GM10248 (cell line): ENCODE results near the gene KRT86.

Experiments
- CTCF ChIA-PET: fragments of 300-600 bp; sonication (Branson Sonifier 250); formaldehyde crosslinking; extraction: SDS; loops from one replicate; lab custom pipeline; 2021; ENCODE audit warnings: antibody characterized with exemption; lab: Yijun Ruan, JAX
- POLR2A ChIA-PET: fragments of 350-650 bp; sonication (Branson Sonifier 250); formaldehyde crosslinking; extraction: SDS; loops from one replicate; lab custom pipeline; 2020; ENCODE audit warnings: antibody characterized with exemption; lab: Yijun Ruan, JAX
- DNase-seq: peaks from one replicate; pipeline ENCODE4 v3.0.0; 2012; ENCODE audit errors: extremely low spot score
- TF ChIP-seq, protein P1 (sequence below): IDR thresholded peaks from 2 replicates; pipeline ENCODE4 v1.5.1; 2012; ENCODE audit warnings: mild to moderate bottlenecking, low read depth; ENCODE audit errors: extremely low read depth, missing control alignments, control extremely low read depth

Gene KRT86

GRCh38 chr12:52267266-52267665 lies 7.2 kb upstream of the KRT86 start:
- CTCF ChIA-PET, result interaction anchor here (0.8 to 10.1 kb wide), 4 partner anchors 11 to 242 kb away, joined by 3 to 89 read pairs (median 4); no protein-coding TSS in a partner anchor
- TF ChIP-seq, protein P1, sequence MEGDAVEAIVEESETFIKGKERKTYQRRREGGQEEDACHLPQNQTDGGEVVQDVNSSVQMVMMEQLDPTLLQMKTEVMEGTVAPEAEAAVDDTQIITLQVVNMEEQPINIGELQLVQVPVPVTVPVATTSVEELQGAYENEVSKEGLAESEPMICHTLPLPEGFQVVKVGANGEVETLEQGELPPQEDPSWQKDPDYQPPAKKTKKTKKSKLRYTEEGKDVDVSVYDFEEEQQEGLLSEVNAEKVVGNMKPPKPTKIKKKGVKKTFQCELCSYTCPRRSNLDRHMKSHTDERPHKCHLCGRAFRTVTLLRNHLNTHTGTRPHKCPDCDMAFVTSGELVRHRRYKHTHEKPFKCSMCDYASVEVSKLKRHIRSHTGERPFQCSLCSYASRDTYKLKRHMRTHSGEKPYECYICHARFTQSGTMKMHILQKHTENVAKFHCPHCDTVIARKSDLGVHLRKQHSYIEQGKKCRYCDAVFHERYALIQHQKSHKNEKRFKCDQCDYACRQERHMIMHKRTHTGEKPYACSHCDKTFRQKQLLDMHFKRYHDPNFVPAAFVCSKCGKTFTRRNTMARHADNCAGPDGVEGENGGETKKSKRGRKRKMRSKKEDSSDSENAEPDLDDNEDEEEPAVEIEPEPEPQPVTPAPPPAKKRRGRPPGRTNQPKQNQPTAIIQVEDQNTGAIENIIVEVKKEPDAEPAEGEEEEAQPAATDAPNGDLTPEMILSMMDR, result no peak
- POLR2A ChIA-PET, result no interaction called here
- DNase-seq, result no peak

GRCh38 chr12:52267699-52268098 lies 6.7 kb upstream of the KRT86 start:
- CTCF ChIA-PET, result interaction anchor here (1.1 to 10.1 kb wide), 3 partner anchors 11 to 54 kb away, joined by 3 to 89 read pairs (median 5); no protein-coding TSS in a partner anchor
- POLR2A ChIA-PET, result no interaction called here
- TF ChIP-seq, protein P1, result no peak
- DNase-seq, result no peak

GRCh38 chr12:52268212-52268611 lies 6.2 kb upstream of the KRT86 start:
- ChIA-PET CTCF (interaction anchor here (1.1 to 10.1 kb wide), 3 partner anchors 10 to 24 kb away, joined by 3 to 89 read pairs (median 3); no protein-coding TSS in a partner anchor), POLR2A (no interaction called here)
- no peak for DNase-seq
- TF ChIP-seq, protein P1, result no peak

DNA sequence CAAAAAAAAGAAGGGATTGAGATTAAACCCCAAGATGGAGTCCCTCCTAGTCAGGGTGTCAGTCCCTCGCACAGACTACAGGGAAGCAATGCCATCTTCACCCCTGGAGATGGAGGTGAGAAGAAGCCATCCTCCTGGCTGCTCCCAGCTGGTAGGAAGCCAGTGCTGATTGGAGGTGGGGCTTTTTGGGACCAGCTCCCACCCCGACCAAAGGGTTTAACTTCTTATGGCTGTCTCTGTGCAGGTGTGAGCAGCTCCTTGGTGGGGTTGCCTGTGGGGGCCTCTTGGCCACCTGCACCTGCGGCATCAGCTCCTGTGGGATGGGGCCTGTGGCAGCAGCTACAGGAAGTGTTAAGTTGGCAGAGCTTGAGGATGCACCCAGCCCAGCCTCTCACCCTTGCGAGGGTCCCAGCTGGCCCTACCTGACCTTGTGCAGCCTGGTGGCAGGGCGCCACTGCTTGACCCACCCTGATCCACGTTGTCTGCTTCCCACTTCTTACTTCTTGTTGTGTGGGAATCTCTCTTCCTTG lies 3.8 kb upstream of the KRT86 start:
- POLR2A ChIA-PET, result no interaction called here
- TF ChIP-seq, protein P1, result no peak
- DNase-seq, result no peak
- CTCF ChIA-PET, result interaction anchor here (0.9 to 10.1 kb wide), 5 partner anchors 8 to 114 kb away, joined by 3 to 89 read pairs (median 3); no protein-coding TSS in a partner anchor

DNA sequence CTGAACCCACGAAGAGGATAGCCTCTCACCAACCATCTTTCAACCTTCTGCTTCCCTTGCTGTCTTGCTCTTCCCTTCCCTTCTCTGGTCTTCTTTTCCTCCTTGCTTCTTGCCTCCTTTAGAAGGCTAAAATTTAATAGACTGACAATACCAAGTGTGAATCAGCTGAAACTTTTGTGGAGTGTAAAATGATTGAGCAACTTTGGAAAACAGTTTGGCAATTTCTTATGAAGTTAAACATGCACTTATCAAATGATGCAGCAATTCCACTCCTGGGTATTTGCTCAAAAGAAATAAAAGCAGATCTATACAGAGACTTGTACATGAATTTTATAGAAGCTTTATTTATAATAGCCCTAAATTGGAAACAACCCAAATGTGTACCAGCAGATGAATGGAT lies 3.3 kb upstream of the KRT86 start:
- DNase-seq, result no peak
- POLR2A ChIA-PET, result no interaction called here
- CTCF ChIA-PET, result interaction anchor here (1.1 to 10.1 kb wide), 3 partner anchors 7 to 96 kb away, joined by 3 to 89 read pairs (median 5); no protein-coding TSS in a partner anchor
- TF ChIP-seq, protein P1, result no peak

GRCh38 chr12:52275686-52276085 lies 1.2 kb downstream of the KRT86 start:
- TF ChIP-seq, protein P1, result no peak
- DNase-seq, result no peak
- ChIA-PET CTCF (interaction anchor here (0.6 to 1.8 kb wide), 3 partner anchors 11 to 97 kb away, joined by 3 to 4 read pairs (median 3); no protein-coding TSS in a partner anchor), POLR2A (no interaction called here)
